ENCODE measurements around the gene CYP2U1.
A peak's percentile ranks its signal among the peaks of the same experiment; 100 is the strongest.
"Not testable (repeated sequence)": the region's sequence is repeated elsewhere in the genome, so short reads cannot be mapped to it uniquely, and the experiment has no call there.

Gene CYP2U1

GRCh38 chr4:107930821-107931774 lies at the start of gene CYP2U1:
CYP2U1 (plus strand) TSS chr4:107931549; CDS start chr4:107931644, 95 bp downstream.
- peak; percentile 87 for DNase-seq

DNA sequence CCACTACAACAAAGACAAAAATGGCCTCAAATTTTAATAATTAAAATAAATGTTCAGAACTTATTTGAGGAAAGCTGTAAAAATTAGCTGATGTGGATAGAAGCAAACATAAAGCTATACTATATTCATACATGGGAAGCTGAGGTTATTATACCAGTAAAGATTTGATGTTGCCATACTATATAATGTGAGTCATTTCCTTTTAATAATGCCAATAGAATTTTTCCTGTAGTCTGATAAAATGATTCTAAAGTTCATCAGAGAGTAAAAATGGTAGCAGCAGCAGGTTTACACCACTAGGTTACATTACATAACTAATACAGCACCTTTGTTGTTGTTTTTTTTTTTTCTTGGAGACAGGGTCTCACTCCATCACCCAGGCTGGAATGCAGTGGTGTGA lies 45.5 kb upstream of the CYP2U1 start:
- DNase-seq, result no peak

- no peak for DNase-seq
Observed at GRCh38 chr4:107888237-107888636, 43.1 kb upstream of the CYP2U1 start.

DNA sequence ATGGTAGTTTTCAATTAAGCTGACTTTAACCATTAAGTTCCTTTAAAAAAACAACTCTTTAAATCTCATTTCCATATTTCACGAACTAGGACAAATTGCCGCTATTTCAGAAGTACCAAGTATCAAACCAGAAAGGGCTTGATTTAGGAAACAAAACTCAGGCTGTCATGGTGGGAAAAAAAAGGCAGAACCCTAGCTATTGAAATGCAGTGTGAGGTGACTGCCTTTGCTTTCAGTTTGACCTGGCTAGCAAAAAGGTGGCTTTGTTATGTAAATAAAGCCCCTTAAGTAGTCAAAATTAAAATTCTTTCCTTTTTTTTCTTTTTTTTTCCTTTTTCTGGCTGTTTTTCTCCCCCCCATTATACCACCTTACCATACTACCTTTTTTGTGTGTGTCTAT lies 40.6 kb upstream of the CYP2U1 start:
- no peak for DNase-seq

DNA sequence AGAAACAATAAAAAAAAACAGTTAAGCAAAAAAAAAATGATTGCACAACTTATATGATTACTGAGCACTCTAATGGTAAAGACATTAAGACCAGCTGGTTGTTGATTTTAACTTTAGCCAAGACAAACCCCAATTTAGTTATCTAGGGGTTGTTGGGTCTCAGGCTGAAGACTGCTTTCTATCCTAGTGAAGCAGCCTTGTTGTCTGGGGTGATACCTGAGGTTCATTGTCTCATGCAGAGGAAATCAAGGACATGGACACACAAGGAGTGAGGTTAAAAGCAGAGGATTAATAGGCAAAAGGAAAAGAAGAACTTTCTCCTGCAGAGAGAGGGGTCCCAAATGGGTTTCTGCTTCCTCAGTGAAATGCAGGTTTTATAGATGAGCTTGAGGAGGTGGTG lies 40.0 kb upstream of the CYP2U1 start:
- no peak for DNase-seq

DNA sequence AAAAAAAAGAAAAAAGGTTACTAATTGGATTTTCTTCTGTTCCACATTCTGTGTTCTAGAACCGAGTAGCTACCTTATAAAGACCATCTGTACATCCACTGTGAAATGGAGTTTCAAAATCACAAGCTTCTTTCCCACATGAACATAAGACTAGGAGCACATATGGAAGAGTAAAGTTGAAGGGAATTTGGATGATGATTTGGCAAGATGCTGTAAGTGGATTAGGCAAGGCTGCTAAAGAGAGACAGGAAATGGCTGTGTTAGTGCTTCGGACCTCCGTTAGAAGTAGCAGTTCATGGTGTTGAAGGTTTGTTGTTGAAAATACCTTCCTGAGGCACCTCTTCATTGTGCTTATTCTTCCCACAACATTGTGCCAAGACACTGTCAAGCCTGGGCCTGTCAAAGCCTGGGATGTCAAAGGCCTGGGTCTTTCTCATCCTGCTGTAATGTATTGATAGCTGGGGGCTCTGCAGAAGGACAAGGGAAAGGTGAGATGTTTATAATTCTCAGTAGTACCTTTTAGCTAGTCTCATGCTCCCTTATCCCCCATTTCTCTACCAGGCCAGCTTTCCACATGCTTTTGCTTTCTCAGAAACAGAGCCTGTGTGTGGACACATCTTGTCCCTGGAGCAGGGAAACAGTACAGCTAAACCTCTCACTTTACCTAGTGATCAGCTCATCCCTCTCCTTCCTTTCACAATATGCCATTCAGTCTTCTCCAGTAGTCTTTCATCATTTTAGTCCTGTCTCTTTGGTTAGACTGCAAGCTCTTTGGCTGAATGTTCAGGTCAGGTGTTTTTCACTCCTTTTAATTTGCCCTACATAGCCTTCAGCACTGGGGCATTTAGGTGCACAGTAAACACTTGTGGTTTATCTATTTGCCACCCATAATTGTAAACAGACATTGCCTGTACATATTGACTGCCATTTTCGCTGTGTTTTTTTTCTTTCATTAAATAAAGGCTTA lies 37.9 kb upstream of the CYP2U1 start:
- no peak for DNase-seq

DNA sequence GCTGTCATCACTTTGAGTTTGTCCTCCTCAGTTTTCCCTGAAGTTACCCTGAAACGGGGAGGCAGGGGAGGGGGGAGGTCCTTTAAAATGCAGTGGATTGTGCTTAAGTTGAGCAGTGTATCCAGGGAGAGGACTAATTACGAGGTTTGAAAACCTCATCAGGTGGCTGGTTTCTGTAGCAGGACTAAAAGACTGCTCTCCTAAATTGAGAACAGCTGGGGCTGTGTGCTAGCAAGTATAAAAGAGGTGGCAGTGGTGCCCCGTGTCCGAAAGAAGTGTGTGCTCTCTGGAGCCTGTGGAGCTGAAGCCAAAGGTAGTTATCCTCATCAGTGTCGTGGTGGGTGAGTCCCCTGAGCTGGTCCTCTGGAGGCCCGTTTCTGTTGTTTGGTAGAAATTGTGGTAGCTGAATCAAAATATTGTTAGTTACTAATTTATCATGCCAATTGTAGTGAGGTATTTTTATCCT lies 37.2 kb upstream of the CYP2U1 start:
- DNase-seq, result no peak

- DNase-seq, result no peak
Observed at GRCh38 chr4:107896158-107896645, 35.1 kb upstream of the CYP2U1 start.

DNA sequence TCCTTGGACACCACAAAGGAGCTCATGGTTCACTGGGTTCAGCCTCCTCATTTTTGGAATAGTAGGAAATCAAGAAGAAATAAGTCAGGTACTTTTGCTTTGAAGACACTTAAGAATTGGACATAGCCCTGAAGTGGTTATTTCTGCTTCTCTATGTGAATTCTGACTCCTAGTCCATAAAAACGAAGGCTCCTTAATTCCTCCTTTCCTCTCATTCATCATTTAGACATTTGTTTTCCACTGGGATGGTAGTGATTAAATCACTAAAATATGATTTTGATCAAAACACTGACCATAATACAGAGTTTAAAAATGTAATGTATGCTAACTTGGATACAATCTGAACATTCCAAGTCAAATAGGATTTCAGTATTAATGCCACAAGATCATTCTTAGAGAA lies 34.7 kb upstream of the CYP2U1 start:
- DNase-seq, result no peak

GRCh38 chr4:107897823-107898222 lies 33.5 kb upstream of the CYP2U1 start:
- DNase-seq, result no peak

GRCh38 chr4:107900067-107900466 lies 31.3 kb upstream of the CYP2U1 start:
- no peak for DNase-seq

DNA sequence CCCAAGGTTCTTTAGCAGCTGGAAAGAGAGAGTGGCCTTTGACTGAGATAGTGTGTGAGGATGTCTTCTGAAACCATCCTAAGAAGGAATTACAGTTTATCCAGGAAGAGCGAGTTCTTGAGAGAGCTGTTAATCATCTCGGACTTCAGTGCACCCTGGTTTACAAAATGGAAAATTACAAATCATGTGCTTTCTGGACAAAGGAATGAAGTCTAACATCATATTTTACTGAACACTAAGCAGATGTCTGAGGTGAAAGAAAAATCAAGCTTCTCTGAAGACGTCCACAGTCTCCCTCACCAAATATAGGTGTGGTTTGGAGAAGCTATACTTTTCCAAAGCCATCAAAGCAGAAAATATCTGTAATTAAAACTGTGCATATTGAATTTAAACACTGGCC lies 30.8 kb upstream of the CYP2U1 start:
- DNase-seq, result no peak

DNA sequence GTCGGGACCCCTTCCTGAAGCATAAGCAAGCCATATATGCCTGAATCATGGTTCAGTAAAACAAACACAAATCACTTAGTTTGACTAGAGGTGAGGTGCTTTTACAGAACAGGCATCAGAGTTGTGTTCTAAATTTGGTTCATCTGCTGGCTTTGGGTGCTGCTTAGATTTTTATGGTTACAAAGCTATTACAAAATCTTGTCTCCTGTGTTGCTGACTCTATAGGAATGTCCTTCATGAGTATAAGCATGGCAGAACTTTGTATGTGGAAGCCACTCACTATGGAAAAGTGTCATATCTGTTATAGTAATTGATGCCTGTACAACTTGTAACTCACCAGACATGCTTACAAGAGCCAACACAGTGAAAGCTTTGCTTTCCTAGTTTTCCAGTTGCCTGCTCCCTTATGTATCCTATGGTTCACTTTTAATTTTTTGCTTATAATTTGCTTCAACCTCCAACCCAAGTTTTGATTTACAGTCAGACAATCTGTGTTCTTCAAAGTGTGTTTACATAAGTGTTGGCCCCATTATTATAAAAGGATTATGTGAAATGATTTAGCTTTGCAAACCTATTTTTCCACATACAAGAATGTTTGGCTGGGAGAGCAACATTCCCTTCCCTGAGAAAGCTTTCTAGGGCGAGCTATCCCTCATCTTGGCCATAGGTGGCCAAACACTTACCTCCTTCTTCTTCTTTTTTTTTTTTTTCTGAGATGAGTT lies 30.0 kb upstream of the CYP2U1 start:
- no peak for DNase-seq

DNA sequence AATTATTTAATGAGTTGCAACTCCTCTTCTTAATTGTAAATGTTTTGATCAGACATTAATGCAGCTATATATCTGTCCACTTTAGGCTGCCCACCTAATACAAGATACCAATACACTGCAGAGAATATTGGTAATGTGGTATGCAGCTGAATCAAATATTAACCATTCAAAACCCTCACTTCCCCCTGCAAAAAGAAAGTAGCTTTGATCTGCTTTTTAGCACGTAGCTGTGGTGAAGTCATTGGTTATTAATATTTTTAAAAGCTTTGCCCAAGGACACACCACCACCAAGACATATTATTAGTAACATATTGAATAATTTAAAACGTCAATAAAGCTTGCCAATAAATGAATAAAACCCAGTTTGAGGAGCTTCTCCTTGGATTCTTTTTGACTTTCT lies 28.6 kb upstream of the CYP2U1 start:
- no peak for DNase-seq

DNA sequence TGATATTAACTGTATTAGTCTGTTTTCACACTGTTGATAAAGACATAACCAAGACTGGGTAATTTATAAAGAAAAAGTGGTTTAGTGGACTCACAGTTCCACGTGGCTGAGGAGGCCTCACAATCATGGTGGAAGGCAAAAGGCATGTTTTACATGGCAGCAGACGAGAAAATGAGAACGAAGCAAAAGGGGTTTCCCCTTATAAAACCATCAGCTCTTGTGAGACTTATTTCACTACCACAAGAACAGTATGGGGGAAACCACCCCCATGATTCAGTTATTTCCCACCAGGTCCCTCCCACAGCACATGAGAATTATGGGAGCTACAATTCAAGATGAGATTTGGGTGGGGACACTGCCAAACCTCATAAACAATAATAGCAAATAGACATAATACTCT lies 26.3 kb upstream of the CYP2U1 start:
- DNase-seq, result not testable (repeated sequence)

- DNase-seq, result no peak
Observed at GRCh38 chr4:107906458-107907100, 24.8 kb upstream of the CYP2U1 start.

DNA sequence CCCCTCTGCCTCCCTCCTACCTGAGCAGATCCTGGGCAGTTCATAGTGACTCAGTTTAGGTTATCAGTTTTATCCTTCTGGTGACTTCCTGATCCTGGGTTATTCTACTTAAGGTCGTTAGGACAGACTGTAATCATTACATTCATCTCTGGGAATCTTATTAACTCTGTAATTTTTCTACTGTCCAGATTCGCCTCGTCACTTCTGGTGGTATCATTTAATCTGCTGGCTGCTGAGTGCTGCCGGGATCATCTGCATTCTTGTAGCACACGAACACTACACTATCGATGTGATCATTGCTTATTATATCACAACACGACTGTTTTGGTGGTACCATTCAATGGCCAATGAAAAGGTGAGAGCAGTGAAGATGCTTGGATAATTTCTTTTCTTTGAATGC lies 23.0 kb upstream of the CYP2U1 start:
- no peak for DNase-seq

- DNase-seq, result peak; percentile 35
Observed at GRCh38 chr4:107913283-107913899, 18.0 kb upstream of the CYP2U1 start.

DNA sequence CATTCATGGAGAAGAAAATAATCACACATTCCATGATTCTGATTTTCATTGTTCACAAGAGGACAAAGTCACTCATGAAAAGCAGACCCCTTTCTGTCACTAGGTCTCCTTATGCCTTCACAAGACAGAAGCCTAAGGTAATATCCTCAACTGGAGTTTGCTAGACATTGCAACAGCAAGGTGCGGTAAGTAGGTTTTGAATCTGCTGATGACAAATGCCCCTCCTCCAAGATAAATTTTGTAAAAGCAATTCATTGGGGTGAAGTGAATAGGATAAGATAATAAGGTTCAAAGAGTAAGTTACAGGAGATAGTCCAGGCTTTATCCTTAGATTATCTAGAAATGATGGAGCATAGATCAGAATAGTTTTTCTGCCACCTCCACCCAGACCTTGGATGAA lies 16.1 kb upstream of the CYP2U1 start:
- DNase-seq, result no peak

GRCh38 chr4:107916623-107917022 lies 14.7 kb upstream of the CYP2U1 start:
- DNase-seq, result no peak

GRCh38 chr4:107917500-107917899 lies 13.8 kb upstream of the CYP2U1 start:
- DNase-seq, result no peak

Measured in CD4-positive, alpha-beta T cell treated with Interleukin-6 for 4 hours (primary cell).